Measurements from ENCODE around the gene DCAF10.

DCAF10 gene

DNA sequence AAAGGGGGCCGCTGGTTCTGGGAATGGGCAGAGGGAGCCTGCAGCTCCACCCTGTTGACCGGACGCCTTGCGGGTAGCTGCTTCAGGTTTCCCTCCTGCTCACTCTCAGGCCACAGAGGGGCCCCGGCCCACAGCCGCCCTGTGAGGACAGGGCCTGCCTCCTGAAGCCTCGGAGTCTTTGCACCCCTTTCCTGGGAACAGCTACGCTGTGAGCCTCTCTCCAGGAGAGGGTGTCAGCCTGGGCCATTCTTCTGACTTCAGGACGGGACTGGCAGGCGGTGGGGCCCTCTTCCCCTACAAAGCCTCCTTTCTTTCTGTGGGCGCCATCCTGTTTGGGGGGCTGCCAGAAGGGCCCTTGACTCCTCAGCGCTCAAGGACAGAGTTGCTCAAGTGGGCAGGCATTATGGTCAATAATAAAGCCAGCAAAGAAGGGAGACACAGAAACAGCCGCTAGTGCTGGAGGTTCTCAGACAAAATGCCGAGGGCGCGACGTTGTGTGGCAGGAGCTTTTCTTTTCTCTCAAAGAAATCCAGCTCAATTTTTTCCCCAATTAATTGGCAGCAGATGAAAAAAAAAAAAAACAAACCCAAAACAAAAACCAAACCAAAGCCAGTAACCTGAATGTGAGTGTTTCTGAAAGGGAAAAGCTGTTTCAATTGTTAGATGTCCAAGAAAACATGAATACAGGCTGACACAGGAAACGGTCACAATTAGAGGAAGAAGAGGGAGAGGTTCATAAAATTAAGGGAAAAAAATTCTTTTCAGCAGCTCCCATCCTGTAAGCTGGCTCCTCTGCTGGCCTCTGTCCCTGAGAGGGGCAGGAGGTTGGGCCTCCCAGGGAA lies 116.1 kb downstream of the DCAF10 start:
- no peak overlapping the region for H3K4me3 ChIP-seq (ENCODE audit: low read depth, low read length)
- H3K4me1 ChIP-seq (ENCODE audit: control insufficient read depth, insufficient read depth, low read length, unreplicated experiment): no peaks in the 10 kb centered on the region
- no peaks in the 10 kb centered on the region; the same call in 1 of the 2 replicates for H3K36me3 ChIP-seq (ENCODE audit: insufficient read depth, low read length)
- no peak overlapping the region for H2AFZ ChIP-seq (ENCODE audit: low read length, unreplicated experiment)
- H3K27ac ChIP-seq (ENCODE audit: low read depth, low read length): no peak overlapping the region
- no peaks in the 10 kb centered on the region for H3K79me2 ChIP-seq (ENCODE audit: control insufficient read depth, insufficient read depth, low read length, unreplicated experiment)
- no peaks in the 10 kb centered on the region for H3K27me3 ChIP-seq (ENCODE audit: insufficient read depth, low read length)

Data from ACC112 (cell line).